Liver (tissue), 9 donors: ENCODE results near the gene KCNG1. TPM values are rescaled to one million over a fixed set of nuclear protein-coding genes. Genes with fewer than 3 reads are reported as not detected.

ENCODE experiments used
- DNase-seq: peaks from one replicate; pipeline ENCODE4 v3.0.0-alpha.2; 2017; ENCODE audit warnings: low spot score
- H3K27ac ChIP-seq, 2 donors: one replicate each; pipeline ENCODE4 v1.7.0; 2013; ENCODE audit warnings: inconsistent platforms in 2 of 2, low read length in 2 of 2, control low read depth in 1 of 2, low read depth in 1 of 2, mild to moderate bottlenecking in 1 of 2
- H3K27me3 ChIP-seq, 4 donors: one replicate each; pipeline versions ENCODE4 v1.6.1 to v1.7.0; 2013; ENCODE audit warnings: low read length in 3 of 4, inconsistent platforms in 1 of 4, mild to moderate bottlenecking in 1 of 4, moderate library complexity in 1 of 4; ENCODE audit not compliant: control insufficient read depth in 4 of 4, insufficient read depth in 4 of 4
- H3K36me3 ChIP-seq, 4 donors: one replicate each; pipeline versions ENCODE4 v1.6.1 to v1.7.0; 2013; ENCODE audit warnings: low read length in 3 of 4, mild to moderate bottlenecking in 3 of 4, low read depth in 1 of 4, moderate library complexity in 1 of 4; ENCODE audit not compliant: control insufficient read depth in 4 of 4, insufficient read depth in 3 of 4
- H3K4me1 ChIP-seq, 4 donors: one replicate each; pipeline versions ENCODE4 v1.6.1 to v1.7.0; 2013; ENCODE audit warnings: low read length in 3 of 4, mild to moderate bottlenecking in 3 of 4, moderate library complexity in 1 of 4; ENCODE audit not compliant: control insufficient read depth in 4 of 4, insufficient read depth in 4 of 4
- H3K4me3 ChIP-seq, 3 donors: one replicate each; pipeline versions ENCODE4 v1.6.1 to v1.7.0; 2013; ENCODE audit warnings: low read length in 3 of 3, control low read depth in 1 of 3, low read depth in 1 of 3, mild to moderate bottlenecking in 1 of 3
- H3K9ac ChIP-seq, 2 donors: one replicate each; pipeline ENCODE4 v1.7.0; 2013; ENCODE audit warnings: low read length in 2 of 2, mild to moderate bottlenecking in 2 of 2, moderate library complexity in 2 of 2, control low read depth in 1 of 2, low read depth in 1 of 2
- H3K9me3 ChIP-seq, 4 donors: one replicate each; pipeline versions ENCODE4 v1.6.1 to v1.7.0; 2013; ENCODE audit warnings: low read length in 3 of 4; ENCODE audit not compliant: control insufficient read depth in 4 of 4
- ATF3 ChIP-seq: IDR thresholded peaks from 2 replicates; pipeline ENCODE4 v1.6.1; 2016; ENCODE audit warnings: antibody characterized with exemption
- EGR1 ChIP-seq, 2 donors: IDR thresholded peaks; 2 replicates each; pipeline ENCODE4 v1.6.1; 2016 to 2018; ENCODE audit warnings: antibody characterized with exemption in 2 of 2, low read depth in 2 of 2
- GABPA ChIP-seq, 2 donors: IDR thresholded peaks in 1 of 2; conservative IDR thresholded peaks in 1 of 2; 2 replicates each; pipeline ENCODE4 v1.6.1; 2016; ENCODE audit warnings: antibody characterized with exemption in 2 of 2, mild to moderate bottlenecking in 1 of 2, moderate library complexity in 1 of 2
- HNF4A ChIP-seq, 2 donors: conservative IDR thresholded peaks; 2 replicates each; pipeline ENCODE4 v1.6.1; 2016; ENCODE audit warnings: antibody characterized with exemption in 2 of 2, mild to moderate bottlenecking in 2 of 2
- JUND ChIP-seq, 2 donors: IDR thresholded peaks; 2 replicates each; pipeline ENCODE4 v1.6.1; 2016; ENCODE audit warnings: antibody characterized with exemption in 2 of 2
- MAX ChIP-seq: IDR thresholded peaks from 2 replicates; pipeline ENCODE4 v1.6.1; 2016; ENCODE audit warnings: antibody characterized with exemption
- NR2F2 ChIP-seq: IDR thresholded peaks from 2 replicates; pipeline ENCODE4 v1.6.1; 2016; ENCODE audit warnings: antibody characterized with exemption
- RAD21 ChIP-seq, 2 donors: IDR thresholded peaks; 2 replicates each; pipeline ENCODE4 v1.6.1; 2016; ENCODE audit warnings: antibody characterized with exemption in 2 of 2, mild to moderate bottlenecking in 2 of 2
- RXRA ChIP-seq, 2 donors: IDR thresholded peaks; 2 replicates each; pipeline ENCODE4 v1.6.1; 2017 to 2018; ENCODE audit warnings: antibody characterized with exemption in 2 of 2, mild to moderate bottlenecking in 1 of 2
- SP1 ChIP-seq: IDR thresholded peaks from 2 replicates; pipeline ENCODE4 v1.6.1; 2018; ENCODE audit warnings: antibody characterized with exemption, mild to moderate bottlenecking
- TAF1 ChIP-seq: conservative IDR thresholded peaks from 2 replicates; pipeline ENCODE4 v1.6.1; 2016; ENCODE audit warnings: antibody characterized with exemption, mild to moderate bottlenecking
- YY1 ChIP-seq: IDR thresholded peaks from 2 replicates; pipeline ENCODE4 v1.6.1; 2016; ENCODE audit warnings: antibody characterized with exemption, mild to moderate bottlenecking
- WGBS: extraction: QIAGEN DNeasy Blood & Tissue Kit; methylation state at CpG from one replicate; pipeline ENCODE4 v1.1.7; 2013; 5-methylcytosine and 5-hydroxymethylcytosine counted together
- polyA plus RNA-seq, 2 donors: library from polyadenylated mRNA; stranded (reverse) in 1 of 2; unstranded in 1 of 2; fragments of 200-250 nt in 1 of 2; fragments of >200 nt in 1 of 2; fragmentation: Nextera tagmentation in 1 of 2; extraction: Ambion mirVana in 1 of 2; gene quantifications; one replicate each; pipeline versions ENCODE4 v1.2.1 to v1.2.3, GENCODE V29; 2013 to 2015
- total RNA-seq, 2 donors: library from RNA; depleted of rRNA; stranded (reverse); fragments of >200 nt; gene quantifications; one replicate each; pipeline ENCODE4 v1.2.3, GENCODE V29; 2014
- TF ChIP-seq, protein P1 (sequence below): IDR thresholded peaks from 2 replicates; pipeline ENCODE4 v1.6.1; 2016; ENCODE audit warnings: antibody characterized with exemption, mild to moderate bottlenecking
- donor health status: healthy.
- donor health status: healthy.
- donor health status: healthy.
- donor health status: healthy.
- donor health status: healthy.

Gene KCNG1
- total and polyA plus RNA-seq, 4 donors, result 0.08 to 0.24 (median 0.14) TPM; not detected in 1

GRCh38 chr20:50957798-50958614 is 64.9 kb downstream of the KCNG1 start, which contains the start of gene DPM1:
Gene DPM1 (minus strand): TSS chr20:50958532. CDS start chr20:50958523, 9 bp downstream.
- peak within 1 kb of the TSS; percentile 57 to 92 for H3K9ac ChIP-seq
- peak; percentile 89 for DNase-seq
- H3K27me3 ChIP-seq, result no peaks in the 10 kb centered on the region
- H3K36me3 ChIP-seq, result peaks cover 5 to 16% (median 10%) of the 10 kb centered on the region in 4 donors
- peaks cover 0 to 3% (median 0%) of the 10 kb centered on the region in 4 donors for H3K9me3 ChIP-seq
- H3K4me1 ChIP-seq, result peaks cover 8 to 42% (median 30%) of the 10 kb centered on the region in 4 donors
- H3K27ac ChIP-seq, result peak within 1 kb of the TSS; percentile 75 to 91
- under 1% methylated on average over 52 of the region's 52 CpGs for whole genome bisulfite sequencing
- TF ChIP-seq TAF1 (peak; percentile 100), HNF4A (conservative IDR thresholded peaks at IDR 0.05) (no peak), YY1 (peak; percentile 95), RAD21 (IDR thresholded peaks at IDR 0.05) (peak; percentile 8 to 25), MAX (no peak), EGR1 (IDR thresholded peaks at IDR 0.05; ENCODE audit: low read depth in 2 of 2) (peak; percentile 81 to 87), JUND (IDR thresholded peaks at IDR 0.05) (no peak), ATF3 (no peak)
- TF ChIP-seq, protein P1, sequence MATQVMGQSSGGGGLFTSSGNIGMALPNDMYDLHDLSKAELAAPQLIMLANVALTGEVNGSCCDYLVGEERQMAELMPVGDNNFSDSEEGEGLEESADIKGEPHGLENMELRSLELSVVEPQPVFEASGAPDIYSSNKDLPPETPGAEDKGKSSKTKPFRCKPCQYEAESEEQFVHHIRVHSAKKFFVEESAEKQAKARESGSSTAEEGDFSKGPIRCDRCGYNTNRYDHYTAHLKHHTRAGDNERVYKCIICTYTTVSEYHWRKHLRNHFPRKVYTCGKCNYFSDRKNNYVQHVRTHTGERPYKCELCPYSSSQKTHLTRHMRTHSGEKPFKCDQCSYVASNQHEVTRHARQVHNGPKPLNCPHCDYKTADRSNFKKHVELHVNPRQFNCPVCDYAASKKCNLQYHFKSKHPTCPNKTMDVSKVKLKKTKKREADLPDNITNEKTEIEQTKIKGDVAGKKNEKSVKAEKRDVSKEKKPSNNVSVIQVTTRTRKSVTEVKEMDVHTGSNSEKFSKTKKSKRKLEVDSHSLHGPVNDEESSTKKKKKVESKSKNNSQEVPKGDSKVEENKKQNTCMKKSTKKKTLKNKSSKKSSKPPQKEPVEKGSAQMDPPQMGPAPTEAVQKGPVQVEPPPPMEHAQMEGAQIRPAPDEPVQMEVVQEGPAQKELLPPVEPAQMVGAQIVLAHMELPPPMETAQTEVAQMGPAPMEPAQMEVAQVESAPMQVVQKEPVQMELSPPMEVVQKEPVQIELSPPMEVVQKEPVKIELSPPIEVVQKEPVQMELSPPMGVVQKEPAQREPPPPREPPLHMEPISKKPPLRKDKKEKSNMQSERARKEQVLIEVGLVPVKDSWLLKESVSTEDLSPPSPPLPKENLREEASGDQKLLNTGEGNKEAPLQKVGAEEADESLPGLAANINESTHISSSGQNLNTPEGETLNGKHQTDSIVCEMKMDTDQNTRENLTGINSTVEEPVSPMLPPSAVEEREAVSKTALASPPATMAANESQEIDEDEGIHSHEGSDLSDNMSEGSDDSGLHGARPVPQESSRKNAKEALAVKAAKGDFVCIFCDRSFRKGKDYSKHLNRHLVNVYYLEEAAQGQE, result peak; percentile 91
- peak within 1 kb of the TSS; percentile 76 to 97 (median 97) for H3K4me3 ChIP-seq

- peak in 1 of 2 donors; percentile 52 for TF ChIP-seq JUND (IDR thresholded peaks at IDR 0.05)
- no peak for TF ChIP-seq YY1
- TF ChIP-seq RXRA (IDR thresholded peaks at IDR 0.05), result peak; percentile 37 to 51
- TF ChIP-seq ATF3, result peak; percentile 75
- TF ChIP-seq HNF4A (conservative IDR thresholded peaks at IDR 0.05), result peak; percentile 52 to 63
- TF ChIP-seq SP1, result peak; percentile 27
- no peak for TF ChIP-seq GABPA (IDR thresholded peaks at IDR 0.05 in 1 of 2, conservative IDR thresholded peaks at IDR 0.05 in 1 of 2)
- TF ChIP-seq MAX, result no peak
- no peak for TF ChIP-seq NR2F2
- no peak for TF ChIP-seq TAF1
- Histone ChIP-seq H3K9me3 (peaks cover 0 to 3% (median 0%) of the 10 kb centered on the region in 4 donors), H3K9ac (peak overlapping the region; percentile 57 to 92), H3K4me3 (peak overlapping the region; percentile 76 to 97 (median 97)), H3K4me1 (peaks cover 8 to 42% (median 30%) of the 10 kb centered on the region in 4 donors), H3K27ac (peak overlapping the region; percentile 75 to 91), H3K36me3 (peaks cover 5 to 17% (median 10%) of the 10 kb centered on the region in 4 donors), H3K27me3 (no peaks in the 10 kb centered on the region)
- no peak for DNase-seq
- WGBS, result 9% methylated on average over 7 of the region's 7 CpGs
Measured at GRCh38 chr20:50957276-50957675, 65.6 kb downstream of the KCNG1 start.
